ENCODE measurements around the gene BMAL1. TPM values are rescaled to one million over a fixed set of nuclear protein-coding genes. Genes with fewer than 3 reads are reported as not detected.

Gene BMAL1
- total RNA-seq, 6 experiments from 2014 or later, result 6.9 to 10.4 (median 7.5) TPM

DNA sequence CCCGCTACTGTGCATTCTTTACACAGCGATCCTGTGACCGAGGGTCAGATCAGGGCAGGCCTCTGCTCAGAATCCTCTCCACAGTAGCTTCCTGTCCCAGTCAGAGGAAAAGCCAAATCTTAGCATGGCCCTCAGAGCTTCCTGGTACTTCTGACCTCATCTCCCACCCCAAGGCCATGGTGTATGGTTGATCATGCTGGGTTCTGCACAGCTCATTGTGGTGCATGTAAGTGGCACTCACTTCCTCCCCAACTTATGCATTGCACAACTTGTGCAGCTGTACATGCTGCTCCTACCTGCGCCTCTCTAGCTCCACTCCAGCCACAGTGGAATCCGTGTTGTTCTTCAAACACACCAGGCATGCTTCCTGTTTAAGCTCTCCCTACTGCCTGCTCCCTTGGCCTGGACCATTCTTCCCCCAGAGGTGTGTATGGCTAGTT, 20.3 kb downstream of the BMAL1 start:
- no peaks in the 10 kb centered on the region for H3K36me3 Mint-ChIP-seq (ENCODE audit: low read depth)
- no peaks in the 10 kb centered on the region for H3K9me3 Mint-ChIP-seq
- no peak overlapping the region for H3K27ac Mint-ChIP-seq
- DNase-seq, result no peak
- no peak overlapping the region for H3K4me3 Mint-ChIP-seq
- peaks cover 6% of the 10 kb centered on the region for H3K4me1 Mint-ChIP-seq (ENCODE audit: low read depth)
- peaks cover 3% of the 10 kb centered on the region for H3K27me3 Mint-ChIP-seq (ENCODE audit: insufficient read depth)
- TF ChIP-seq, protein P1, sequence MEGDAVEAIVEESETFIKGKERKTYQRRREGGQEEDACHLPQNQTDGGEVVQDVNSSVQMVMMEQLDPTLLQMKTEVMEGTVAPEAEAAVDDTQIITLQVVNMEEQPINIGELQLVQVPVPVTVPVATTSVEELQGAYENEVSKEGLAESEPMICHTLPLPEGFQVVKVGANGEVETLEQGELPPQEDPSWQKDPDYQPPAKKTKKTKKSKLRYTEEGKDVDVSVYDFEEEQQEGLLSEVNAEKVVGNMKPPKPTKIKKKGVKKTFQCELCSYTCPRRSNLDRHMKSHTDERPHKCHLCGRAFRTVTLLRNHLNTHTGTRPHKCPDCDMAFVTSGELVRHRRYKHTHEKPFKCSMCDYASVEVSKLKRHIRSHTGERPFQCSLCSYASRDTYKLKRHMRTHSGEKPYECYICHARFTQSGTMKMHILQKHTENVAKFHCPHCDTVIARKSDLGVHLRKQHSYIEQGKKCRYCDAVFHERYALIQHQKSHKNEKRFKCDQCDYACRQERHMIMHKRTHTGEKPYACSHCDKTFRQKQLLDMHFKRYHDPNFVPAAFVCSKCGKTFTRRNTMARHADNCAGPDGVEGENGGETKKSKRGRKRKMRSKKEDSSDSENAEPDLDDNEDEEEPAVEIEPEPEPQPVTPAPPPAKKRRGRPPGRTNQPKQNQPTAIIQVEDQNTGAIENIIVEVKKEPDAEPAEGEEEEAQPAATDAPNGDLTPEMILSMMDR (IDR thresholded peaks at IDR 0.05), result no peak

DNA sequence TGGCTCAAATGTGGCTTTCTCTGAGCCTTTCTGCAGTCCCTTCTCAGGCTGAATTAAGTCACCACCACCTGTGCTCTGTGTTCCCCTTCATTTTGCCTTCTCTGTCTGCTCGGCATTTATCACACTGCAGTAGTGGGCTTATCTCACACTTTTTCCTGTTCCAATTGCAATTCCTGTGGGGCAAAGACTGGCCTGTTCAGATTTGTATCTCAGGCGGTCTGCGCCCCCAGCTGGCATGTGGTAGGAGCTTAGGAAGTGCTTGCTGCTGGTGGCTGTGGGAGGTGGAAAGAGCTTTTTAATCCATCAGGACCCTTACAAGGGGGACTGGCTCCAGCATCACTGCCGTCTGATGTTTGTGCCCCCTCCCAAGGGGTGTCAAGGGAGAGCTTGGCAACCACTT, 21.2 kb downstream of the BMAL1 start:
- no peaks in the 10 kb centered on the region for H3K36me3 Mint-ChIP-seq (ENCODE audit: low read depth)
- peaks cover 3% of the 10 kb centered on the region for H3K27me3 Mint-ChIP-seq (ENCODE audit: insufficient read depth)
- no peak for DNase-seq
- no peak overlapping the region for H3K27ac Mint-ChIP-seq
- H3K9me3 Mint-ChIP-seq, result no peaks in the 10 kb centered on the region
- TF ChIP-seq, protein P1 (IDR thresholded peaks at IDR 0.05), result no peak
- no peak overlapping the region for H3K4me3 Mint-ChIP-seq
- H3K4me1 Mint-ChIP-seq (ENCODE audit: low read depth), result peaks cover 6% of the 10 kb centered on the region

DNA sequence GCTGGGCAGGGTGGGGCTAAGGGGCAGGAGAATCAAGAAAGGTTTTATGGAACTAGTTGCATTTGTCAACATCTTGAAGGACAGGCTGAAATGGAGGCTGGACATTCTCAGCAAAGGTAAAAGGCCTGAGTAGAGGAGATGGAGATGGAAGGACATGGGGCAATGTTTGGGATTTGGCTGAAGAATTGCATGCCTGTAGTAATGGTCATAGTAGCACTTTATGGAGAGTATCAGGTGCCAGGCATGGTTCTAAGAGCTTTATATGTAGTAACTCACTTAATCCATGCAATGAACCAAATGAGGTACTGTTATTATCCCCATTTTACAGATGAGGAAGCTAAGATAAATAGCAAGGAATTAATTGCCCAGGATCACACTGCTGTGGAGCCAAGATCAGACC, 23.9 kb downstream of the BMAL1 start:
- peaks cover 6% of the 10 kb centered on the region for H3K4me1 Mint-ChIP-seq (ENCODE audit: low read depth)
- DNase-seq, result no peak
- no peak overlapping the region for H3K4me3 Mint-ChIP-seq
- peaks cover 3% of the 10 kb centered on the region for H3K27me3 Mint-ChIP-seq (ENCODE audit: insufficient read depth)
- TF ChIP-seq, protein P1 (IDR thresholded peaks at IDR 0.05), result no peak
- H3K9me3 Mint-ChIP-seq, result no peaks in the 10 kb centered on the region
- no peak overlapping the region for H3K27ac Mint-ChIP-seq
- H3K36me3 Mint-ChIP-seq (ENCODE audit: low read depth), result no peaks in the 10 kb centered on the region

DNA sequence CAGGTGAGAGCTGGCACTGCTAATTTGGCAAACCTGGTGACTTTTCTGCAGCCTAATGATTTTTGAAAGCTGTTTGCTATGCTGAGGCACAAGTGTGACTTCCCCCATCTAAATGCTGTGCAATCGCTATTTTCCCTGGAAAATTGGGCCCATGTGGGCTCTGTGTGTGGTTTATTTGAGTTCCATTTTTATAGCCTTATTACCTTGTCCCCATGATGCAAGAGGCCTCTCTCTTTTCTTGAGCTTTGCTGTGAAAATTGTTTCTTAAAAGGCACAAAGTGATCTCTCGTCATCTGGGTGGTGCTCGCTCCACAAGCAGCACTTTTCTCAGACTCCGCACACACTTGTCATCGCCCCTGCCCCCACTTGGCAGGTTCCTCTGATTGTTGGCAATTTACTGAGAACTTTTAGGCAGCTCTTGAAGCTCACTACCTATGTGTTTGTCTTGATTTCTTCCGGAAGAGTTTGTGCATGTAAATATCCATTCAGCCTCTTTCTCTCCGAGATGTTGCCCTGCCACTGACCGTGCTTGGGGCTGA, 24.9 kb downstream of the BMAL1 start:
- Mint-ChIP-seq H3K4me1 (ENCODE audit: low read depth) (peaks cover 6% of the 10 kb centered on the region), H3K27ac (no peak overlapping the region), H3K36me3 (ENCODE audit: low read depth) (no peaks in the 10 kb centered on the region), H3K9me3 (no peaks in the 10 kb centered on the region), H3K4me3 (no peak overlapping the region), H3K27me3 (ENCODE audit: insufficient read depth) (peaks cover 3% of the 10 kb centered on the region)
- DNase-seq, result no peak
- TF ChIP-seq, protein P1 (IDR thresholded peaks at IDR 0.05), result no peak

DNA sequence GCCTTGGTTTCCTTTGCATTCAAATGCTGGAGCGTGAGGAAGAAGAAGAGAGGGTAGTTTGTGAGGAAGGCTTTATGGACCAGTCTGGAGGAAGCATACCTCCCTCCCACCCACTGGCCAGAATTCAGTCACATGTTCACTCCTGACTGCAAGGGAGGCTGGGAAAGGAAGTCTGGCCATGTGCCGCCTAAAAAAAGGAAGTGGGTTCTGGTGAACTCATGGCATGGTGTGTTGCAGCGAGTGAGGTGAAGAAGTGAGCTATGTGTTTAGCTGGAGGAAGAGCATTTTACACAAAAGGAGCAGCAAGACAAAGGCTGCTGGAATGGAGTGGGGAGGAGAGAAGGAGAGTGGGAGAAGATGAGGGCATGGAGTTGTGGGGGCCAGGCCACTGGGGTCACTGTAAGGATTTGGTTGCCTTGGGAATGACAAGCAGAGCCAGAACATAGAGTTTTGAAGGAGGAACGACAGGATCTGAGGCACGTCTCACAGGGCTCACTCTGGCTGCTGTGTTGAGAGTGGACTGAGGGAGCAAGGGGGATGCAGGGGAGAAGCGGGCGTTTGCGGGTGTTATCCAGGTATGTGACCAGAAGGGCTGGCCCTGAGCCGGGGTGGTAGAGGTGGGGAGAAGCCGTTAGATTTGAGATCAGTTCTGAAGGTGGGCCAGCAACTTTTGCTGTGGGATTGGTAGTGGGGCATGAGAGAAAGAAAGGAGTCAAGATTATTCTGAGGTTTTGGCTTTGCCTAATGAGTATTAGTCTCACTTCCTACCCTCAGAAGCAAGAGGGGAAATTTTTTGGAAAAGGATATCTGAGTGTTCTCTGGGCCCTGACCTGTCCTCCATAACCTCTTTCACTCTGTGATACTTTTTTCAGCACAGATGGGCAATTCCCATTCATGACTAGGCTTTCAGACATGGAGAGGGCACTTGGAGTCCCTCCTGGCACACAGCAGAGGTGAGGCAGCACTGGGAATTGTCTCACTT, 26.4 kb downstream of the BMAL1 start:
- no peak overlapping the region for H3K27ac Mint-ChIP-seq
- TF ChIP-seq, protein P1 (IDR thresholded peaks at IDR 0.05), result no peak
- no peaks in the 10 kb centered on the region for H3K4me1 Mint-ChIP-seq (ENCODE audit: low read depth)
- peaks cover 2% of the 10 kb centered on the region for H3K27me3 Mint-ChIP-seq (ENCODE audit: insufficient read depth)
- H3K9me3 Mint-ChIP-seq, result no peaks in the 10 kb centered on the region
- no peak for DNase-seq
- H3K36me3 Mint-ChIP-seq (ENCODE audit: low read depth), result no peaks in the 10 kb centered on the region
- H3K4me3 Mint-ChIP-seq, result no peak overlapping the region

Data from HFFc6 (cell line).